Measurements from ENCODE around the gene GNRH2. TPM values are rescaled to one million over a fixed set of nuclear protein-coding genes. Genes with fewer than 3 reads are reported as not detected.

The GNRH2 gene
- total RNA-seq, 1 experiment from 2014 or later: not detected

- no peaks in the 10 kb centered on the region for H3K9me3 Mint-ChIP-seq (ENCODE audit: unreplicated experiment)
- H3K4me1 ChIP-seq: peaks cover 4% of the 10 kb centered on the region; the same call in 1 of the 2 replicates
- no peak overlapping the region for H3K4me3 ChIP-seq (ENCODE audit: low read depth, low read length)
- no peak overlapping the region for H3K27ac Mint-ChIP-seq (ENCODE audit: unreplicated experiment)
- H3K4me1 Mint-ChIP-seq (ENCODE audit: low read depth, unreplicated experiment): peaks cover 9% of the 10 kb centered on the region
- no peaks in the 10 kb centered on the region for H3K27me3 ChIP-seq (replicated peaks; ENCODE audit: control insufficient read depth, insufficient read depth, low read length)
- no peak for TF ChIP-seq CTCF (IDR thresholded peaks at IDR 0.05; ENCODE audit: insufficient read depth in 1 of 2, low read depth in 1 of 2, low read length in 1 of 2, severe bottlenecking in 1 of 2, unreplicated experiment in 1 of 2)
- no TSS peak for BruUV-seq (replicated peaks)
- no peak overlapping the region for H3K4me3 Mint-ChIP-seq (ENCODE audit: unreplicated experiment)
- peaks cover 4% of the 10 kb centered on the region for H3K36me3 ChIP-seq (ENCODE audit: control insufficient read depth, insufficient read depth, low read length)
- intact Hi-C loops (cut with micrococcal nuclease; ENCODE audit: unreplicated experiment): no loop called here
- DNase-seq: no peak
- POLR2A ChIA-PET: no interaction called here
- no peaks in the 10 kb centered on the region for H3K27me3 Mint-ChIP-seq (ENCODE audit: insufficient read depth, unreplicated experiment)
- CTCF ChIA-PET: no interaction called here
- peaks cover 28% of the 10 kb centered on the region for H3K36me3 Mint-ChIP-seq (ENCODE audit: insufficient read depth, unreplicated experiment)
- H3K9me3 ChIP-seq: no peaks in the 10 kb centered on the region
Observed at GRCh38 chr20:3040086-3040485, 3.3 kb upstream of the GNRH2 start.

GRCh38 chr20:3041854-3042409 is 1.5 kb upstream of the GNRH2 start:
- no TSS peak for BruUV-seq (replicated peaks)
- POLR2A ChIA-PET: no interaction called here
- Mint-ChIP-seq H3K36me3 (ENCODE audit: insufficient read depth, unreplicated experiment) (peaks cover 46% of the 10 kb centered on the region), H3K4me3 (ENCODE audit: unreplicated experiment) (no peak overlapping the region), H3K4me1 (ENCODE audit: low read depth, unreplicated experiment) (peaks cover 15% of the 10 kb centered on the region), H3K9me3 (ENCODE audit: unreplicated experiment) (no peaks in the 10 kb centered on the region), H3K27ac (ENCODE audit: unreplicated experiment) (peak overlapping the region; percentile 33), H3K27me3 (ENCODE audit: insufficient read depth, unreplicated experiment) (no peaks in the 10 kb centered on the region)
- intact Hi-C loops (cut with micrococcal nuclease; ENCODE audit: unreplicated experiment): no loop called here
- peaks cover 1% of the 10 kb centered on the region for H3K36me3 ChIP-seq (ENCODE audit: control insufficient read depth, insufficient read depth, low read length)
- H3K27me3 ChIP-seq (replicated peaks; ENCODE audit: control insufficient read depth, insufficient read depth, low read length): no peaks in the 10 kb centered on the region
- H3K4me1 ChIP-seq: peaks cover 6% of the 10 kb centered on the region
- H3K4me3 ChIP-seq (ENCODE audit: low read depth, low read length): no peak overlapping the region
- no peaks in the 10 kb centered on the region for H3K9me3 ChIP-seq
- DNase-seq: no peak
- no peak for TF ChIP-seq CTCF (IDR thresholded peaks at IDR 0.05; ENCODE audit: insufficient read depth in 1 of 2, low read depth in 1 of 2, low read length in 1 of 2, severe bottlenecking in 1 of 2, unreplicated experiment in 1 of 2)
- CTCF ChIA-PET: interaction anchor here (0.9 kb wide), 1 partner anchor 12 kb away, joined by 8 read pairs; no protein-coding TSS in a partner anchor

- H3K4me1 Mint-ChIP-seq (ENCODE audit: low read depth, unreplicated experiment): peaks cover 17% of the 10 kb centered on the region
- H3K27me3 Mint-ChIP-seq (ENCODE audit: insufficient read depth, unreplicated experiment): no peaks in the 10 kb centered on the region
- no peaks in the 10 kb centered on the region for H3K9me3 Mint-ChIP-seq (ENCODE audit: unreplicated experiment)
- BruUV-seq (replicated peaks): no TSS peak
- no peaks in the 10 kb centered on the region for H3K27me3 ChIP-seq (replicated peaks; ENCODE audit: control insufficient read depth, insufficient read depth, low read length)
- peaks cover 13% of the 10 kb centered on the region for H3K4me1 ChIP-seq
- DNase-seq: no peak
- ChIA-PET CTCF (interaction anchor here (0.9 kb wide), 1 partner anchor 11 kb away, joined by 8 read pairs; no protein-coding TSS in a partner anchor), POLR2A (no interaction called here)
- no peak overlapping the region for H3K4me3 Mint-ChIP-seq (ENCODE audit: unreplicated experiment)
- intact Hi-C loops (cut with micrococcal nuclease; ENCODE audit: unreplicated experiment): no loop called here
- H3K36me3 Mint-ChIP-seq (ENCODE audit: insufficient read depth, unreplicated experiment): peaks cover 53% of the 10 kb centered on the region
- TF ChIP-seq CTCF (IDR thresholded peaks at IDR 0.05; ENCODE audit: insufficient read depth in 1 of 2, low read depth in 1 of 2, low read length in 1 of 2, severe bottlenecking in 1 of 2, unreplicated experiment in 1 of 2): no peak
- no peaks in the 10 kb centered on the region for H3K9me3 ChIP-seq
- peaks cover 3% of the 10 kb centered on the region for H3K36me3 ChIP-seq (ENCODE audit: control insufficient read depth, insufficient read depth, low read length)
- H3K4me3 ChIP-seq (ENCODE audit: low read depth, low read length): no peak overlapping the region
- H3K27ac Mint-ChIP-seq (ENCODE audit: unreplicated experiment): no peak overlapping the region
Observed at GRCh38 chr20:3042625-3043024, 797 bp upstream of the GNRH2 start.

All from Caco-2 (cell line).